Sigmoid colon (tissue), 7 donors: ENCODE data around the gene EHF. TPM values are rescaled to one million over a fixed set of nuclear protein-coding genes. Genes with fewer than 3 reads are reported as not detected.

Experiments used
- DNase-seq: peaks from one replicate; pipeline ENCODE4 v3.0.0-alpha.2; 2019
- H3K27ac ChIP-seq, 4 donors: fragments of 200-600 bp; sonication (generic); one replicate each; pipeline ENCODE4 v1.5.1; 2016 to 2019; ENCODE audit warnings: mild to moderate bottlenecking in 1 of 4
- H3K27me3 ChIP-seq, 3 donors: fragments of 200-600 bp; sonication (generic); one replicate each; pipeline ENCODE4 v1.5.1; 2019; ENCODE audit warnings: mild to moderate bottlenecking in 1 of 3
- H3K36me3 ChIP-seq, 4 donors: fragments of 200-600 bp; sonication (generic); one replicate each; pipeline ENCODE4 v1.5.1; 2016 to 2019
- H3K4me1 ChIP-seq, 4 donors: fragments of 200-600 bp; sonication (generic); one replicate each; pipeline ENCODE4 v1.5.1; 2017 to 2019
- H3K4me3 ChIP-seq, 4 donors: fragments of 200-600 bp; sonication (generic); one replicate each; pipeline ENCODE4 v1.5.1; 2017 to 2019; ENCODE audit warnings: mild to moderate bottlenecking in 2 of 4, moderate library complexity in 1 of 4
- H3K9me3 ChIP-seq, 4 donors: fragments of 200-600 bp in 3 of 4; sonication (generic) in 3 of 4; one replicate each; pipeline versions ENCODE4 v1.5.1 to v1.6.1; 2013 to 2019
- EP300 ChIP-seq, 4 donors: sonication (generic); formaldehyde crosslinking; IDR thresholded peaks; one replicate each; pipeline ENCODE4 v1.6.1; 2017; ENCODE audit warnings: antibody characterized with exemption in 4 of 4
- POLR2A ChIP-seq, 2 donors: fragments of 450-650 bp; IDR thresholded peaks; one replicate each; pipeline ENCODE4 v1.6.1; 2016; ENCODE audit warnings: antibody characterized with exemption in 2 of 2, mild to moderate bottlenecking in 2 of 2, moderate library complexity in 2 of 2
- POLR2AphosphoS5 ChIP-seq, 4 donors: sonication (generic); formaldehyde crosslinking; IDR thresholded peaks; one replicate each; pipeline ENCODE4 v1.6.1; 2017; ENCODE audit warnings: antibody characterized with exemption in 4 of 4
- WGBS, 2 donors: extraction: QIAGEN DNeasy Blood & Tissue Kit; methylation state at CpG; one replicate each; pipeline ENCODE4 v1.1.7; 2013; 5-methylcytosine and 5-hydroxymethylcytosine counted together
- intact Hi-C: fragments of 100-400 bp; cut with DNase I; formaldehyde crosslinking; loops from one replicate; pipeline ENCODE4 v1.15.1; 2023
- polyA plus RNA-seq, 3 donors: library from polyadenylated mRNA; stranded (reverse); fragments of 200-250 nt; gene quantifications; one replicate each; pipeline ENCODE4 v1.2.3, GENCODE V29; 2013
- total RNA-seq, 4 donors: library from RNA; depleted of rRNA; stranded (reverse); fragments of >200 nt; gene quantifications; one replicate each; pipeline ENCODE4 v1.1.0, GENCODE V29; 2016
- TF ChIP-seq, protein P1 (sequence below), 4 experiments: fragments of 450-650 bp in 3 of 4; fragments of 200-600 bp in 1 of 4; IDR thresholded peaks; one replicate each; pipeline ENCODE4 v1.5.1; 2016 to 2019; ENCODE audit warnings: antibody characterized with exemption in 4 of 4, mild to moderate bottlenecking in 3 of 4, moderate library complexity in 2 of 4
- donor health status: healthy with polysubstance abuse.
- donor health status: Bipolar disorder and iron deficiency.
- donor health status: healthy.

EHF gene
- total and polyA plus RNA-seq, 7 donors, result 1.4 to 151 (median 60.7) TPM; not detected in 2

DNA sequence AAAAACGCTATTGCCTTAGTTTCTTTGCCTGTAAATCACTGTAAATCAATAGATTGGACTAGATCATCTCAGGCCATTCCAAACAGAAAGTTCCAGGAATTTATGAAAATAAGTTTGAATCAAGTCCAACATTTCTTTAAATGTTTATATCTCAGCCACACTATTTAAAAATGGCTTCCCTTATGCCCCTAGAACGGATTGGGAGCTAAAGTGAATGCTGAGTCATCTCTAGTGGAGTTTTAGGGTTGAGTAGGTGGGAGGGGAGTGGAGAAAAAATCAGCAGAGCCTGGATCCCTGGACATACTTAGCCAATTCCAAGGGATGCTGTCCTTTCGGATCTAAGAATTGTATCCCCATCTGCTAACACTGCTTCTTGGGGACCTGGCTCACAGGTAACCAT, 48.6 kb downstream of the EHF start:
- Histone ChIP-seq H3K4me3 (no peak overlapping the region), H3K27me3 (no peaks in the 10 kb centered on the region), H3K4me1 (no peaks in the 10 kb centered on the region), H3K9me3 (no peaks in the 10 kb centered on the region), H3K27ac (no peak overlapping the region), H3K36me3 (no peaks in the 10 kb centered on the region)
- DNase-seq, result no peak
- no peak for TF ChIP-seq EP300 (IDR thresholded peaks at IDR 0.05)
- no peak for TF ChIP-seq POLR2AphosphoS5 (IDR thresholded peaks at IDR 0.05)
- no peak for TF ChIP-seq POLR2A (IDR thresholded peaks at IDR 0.05)
- TF ChIP-seq, protein P1, sequence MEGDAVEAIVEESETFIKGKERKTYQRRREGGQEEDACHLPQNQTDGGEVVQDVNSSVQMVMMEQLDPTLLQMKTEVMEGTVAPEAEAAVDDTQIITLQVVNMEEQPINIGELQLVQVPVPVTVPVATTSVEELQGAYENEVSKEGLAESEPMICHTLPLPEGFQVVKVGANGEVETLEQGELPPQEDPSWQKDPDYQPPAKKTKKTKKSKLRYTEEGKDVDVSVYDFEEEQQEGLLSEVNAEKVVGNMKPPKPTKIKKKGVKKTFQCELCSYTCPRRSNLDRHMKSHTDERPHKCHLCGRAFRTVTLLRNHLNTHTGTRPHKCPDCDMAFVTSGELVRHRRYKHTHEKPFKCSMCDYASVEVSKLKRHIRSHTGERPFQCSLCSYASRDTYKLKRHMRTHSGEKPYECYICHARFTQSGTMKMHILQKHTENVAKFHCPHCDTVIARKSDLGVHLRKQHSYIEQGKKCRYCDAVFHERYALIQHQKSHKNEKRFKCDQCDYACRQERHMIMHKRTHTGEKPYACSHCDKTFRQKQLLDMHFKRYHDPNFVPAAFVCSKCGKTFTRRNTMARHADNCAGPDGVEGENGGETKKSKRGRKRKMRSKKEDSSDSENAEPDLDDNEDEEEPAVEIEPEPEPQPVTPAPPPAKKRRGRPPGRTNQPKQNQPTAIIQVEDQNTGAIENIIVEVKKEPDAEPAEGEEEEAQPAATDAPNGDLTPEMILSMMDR (IDR thresholded peaks at IDR 0.05), result no peak
- WGBS, 2 donors, result 80 to 84% methylated on average over 3 of the region's 3 CpGs
- intact Hi-C loops, result no loop called here

DNA sequence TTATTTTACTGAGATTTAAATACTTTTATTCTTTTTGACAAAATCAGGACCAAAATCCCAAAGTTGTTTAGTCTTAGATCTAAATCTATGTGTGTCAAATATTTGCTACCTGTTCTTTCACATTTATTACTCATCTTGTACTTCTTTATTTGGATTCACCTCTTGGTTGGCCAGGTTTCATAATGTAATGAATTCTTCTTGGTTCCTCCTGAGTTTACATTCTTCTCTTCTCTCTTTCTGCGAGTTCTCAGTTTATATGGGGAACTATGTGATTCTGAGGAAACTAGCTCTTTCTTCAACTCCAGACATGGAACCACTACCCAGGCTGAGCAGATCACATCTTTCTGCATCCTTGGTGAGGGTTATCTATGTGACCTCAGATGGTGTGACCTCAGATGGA, 50.2 kb downstream of the EHF start:
- no peak for DNase-seq
- Histone ChIP-seq H3K36me3 (no peaks in the 10 kb centered on the region), H3K27ac (no peak overlapping the region), H3K9me3 (no peaks in the 10 kb centered on the region), H3K4me3 (no peak overlapping the region), H3K4me1 (no peaks in the 10 kb centered on the region), H3K27me3 (no peaks in the 10 kb centered on the region)
- intact Hi-C loops, result no loop called here
- WGBS, 2 donors, result 81 to 90% methylated on average over 1 of the region's 1 CpG
- TF ChIP-seq POLR2A (IDR thresholded peaks at IDR 0.05), result no peak
- TF ChIP-seq, protein P1 (IDR thresholded peaks at IDR 0.05), result no peak
- TF ChIP-seq EP300 (IDR thresholded peaks at IDR 0.05), result no peak

DNA sequence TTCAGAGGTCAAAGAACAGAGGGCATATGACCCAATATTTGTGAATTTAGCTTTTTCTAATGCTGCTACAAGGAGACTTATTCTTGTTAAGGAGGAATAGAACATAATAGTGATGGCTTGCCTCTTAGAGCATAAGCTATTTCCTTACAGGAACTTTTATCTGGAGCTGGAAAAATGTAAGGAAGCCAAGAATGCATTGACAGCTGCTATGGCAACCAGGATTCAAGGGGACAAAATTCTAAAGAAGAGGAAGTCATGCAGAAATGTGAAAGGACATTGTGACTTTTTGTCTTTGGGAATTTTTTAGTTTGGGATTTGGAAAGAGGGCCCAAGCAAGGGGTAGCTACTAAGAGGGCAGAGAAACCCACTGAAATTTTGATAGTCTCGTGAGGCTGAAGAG, 51.1 kb downstream of the EHF start:
- Histone ChIP-seq H3K9me3 (no peaks in the 10 kb centered on the region), H3K27me3 (no peaks in the 10 kb centered on the region), H3K4me3 (no peak overlapping the region), H3K36me3 (no peaks in the 10 kb centered on the region), H3K4me1 (no peaks in the 10 kb centered on the region), H3K27ac (no peak overlapping the region)
- intact Hi-C loops, result no loop called here
- TF ChIP-seq POLR2AphosphoS5 (IDR thresholded peaks at IDR 0.05) (no peak), EP300 (IDR thresholded peaks at IDR 0.05) (no peak), POLR2A (IDR thresholded peaks at IDR 0.05) (no peak)
- TF ChIP-seq, protein P1 (IDR thresholded peaks at IDR 0.05), result no peak
- 83 to 96% methylated on average over 1 of the region's 1 CpG for WGBS, 2 donors
- no peak for DNase-seq

DNA sequence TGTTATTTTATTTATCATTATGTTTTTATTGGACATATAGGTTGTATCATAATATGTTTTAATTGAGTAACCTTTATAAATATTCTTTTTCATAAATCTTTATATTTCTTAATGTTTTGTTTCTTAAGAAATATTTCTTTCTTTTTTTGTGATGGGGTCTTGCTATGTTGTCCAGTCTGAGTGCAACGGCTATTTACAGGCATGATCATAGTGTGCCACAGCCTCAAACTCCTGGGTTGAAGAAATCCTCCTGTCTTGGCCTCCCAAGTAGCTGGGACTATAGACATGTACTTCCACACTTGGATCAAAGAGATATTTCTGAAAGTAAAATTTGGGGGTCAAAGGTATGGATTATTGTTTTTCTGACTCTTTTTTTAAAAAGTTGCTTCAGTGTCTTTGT, 53.1 kb downstream of the EHF start:
- Histone ChIP-seq H3K27ac (no peak overlapping the region), H3K9me3 (no peaks in the 10 kb centered on the region), H3K4me1 (no peaks in the 10 kb centered on the region), H3K27me3 (no peaks in the 10 kb centered on the region), H3K4me3 (no peak overlapping the region), H3K36me3 (no peaks in the 10 kb centered on the region)
- no peak for DNase-seq
- TF ChIP-seq EP300 (IDR thresholded peaks at IDR 0.05) (no peak), POLR2AphosphoS5 (IDR thresholded peaks at IDR 0.05) (no peak), POLR2A (IDR thresholded peaks at IDR 0.05) (no peak)
- TF ChIP-seq, protein P1 (IDR thresholded peaks at IDR 0.05), result no peak
- WGBS, 2 donors, result 0 to 42% methylated on average over 1 of the region's 1 CpG
- intact Hi-C loops, result no loop called here

DNA sequence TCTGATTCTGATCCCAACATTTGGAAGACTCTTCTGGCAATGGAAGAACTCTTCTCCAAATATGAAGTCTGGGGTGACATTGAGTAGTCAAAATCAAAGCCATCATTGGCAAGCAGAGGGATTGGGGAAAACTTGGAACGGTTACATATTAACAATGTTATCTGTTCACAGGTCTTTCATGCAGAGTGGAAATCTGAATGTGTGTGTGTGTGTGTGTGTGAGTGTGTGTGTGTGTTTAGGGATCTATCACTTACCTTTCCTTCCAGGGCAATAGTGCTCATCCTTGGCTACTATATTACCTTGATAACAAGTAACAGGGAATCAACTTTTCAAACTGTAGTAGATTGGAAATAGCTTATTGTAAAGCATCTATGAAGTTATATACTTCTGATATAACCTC, 55.3 kb downstream of the EHF start:
- TF ChIP-seq POLR2A (IDR thresholded peaks at IDR 0.05), result no peak
- TF ChIP-seq, protein P1 (IDR thresholded peaks at IDR 0.05), result no peak
- TF ChIP-seq EP300 (IDR thresholded peaks at IDR 0.05), result no peak
- no peak for TF ChIP-seq POLR2AphosphoS5 (IDR thresholded peaks at IDR 0.05)
- H3K27me3 ChIP-seq, result no peaks in the 10 kb centered on the region
- H3K4me3 ChIP-seq, result no peak overlapping the region
- H3K27ac ChIP-seq, result no peak overlapping the region
- WGBS, 2 donors, result 50 to 84% methylated on average over 1 of the region's 1 CpG
- intact Hi-C loops, result no loop called here
- DNase-seq, result no peak
- H3K4me1 ChIP-seq, result no peaks in the 10 kb centered on the region
- H3K36me3 ChIP-seq, result no peaks in the 10 kb centered on the region
- no peaks in the 10 kb centered on the region for H3K9me3 ChIP-seq
